ENCODE results near the gene GPC2. TPM values are rescaled to one million over a fixed set of nuclear protein-coding genes. Genes with fewer than 3 reads are reported as not detected.
"Not testable (repeated sequence)": the region's sequence is repeated elsewhere in the genome, so short reads cannot be mapped to it uniquely, and the experiment has no call there.

GPC2 gene
- total RNA-seq, 1 experiment from 2014 or later: 2.5 TPM

GRCh38 chr7:100200693-100201092 is 23.5 kb upstream of the GPC2 start:
- no peak for DNase-seq (ENCODE audit: low read depth)

GRCh38 chr7:100198266-100198665 is 21.1 kb upstream of the GPC2 start:
- no peak for DNase-seq (ENCODE audit: low read depth)

DNA sequence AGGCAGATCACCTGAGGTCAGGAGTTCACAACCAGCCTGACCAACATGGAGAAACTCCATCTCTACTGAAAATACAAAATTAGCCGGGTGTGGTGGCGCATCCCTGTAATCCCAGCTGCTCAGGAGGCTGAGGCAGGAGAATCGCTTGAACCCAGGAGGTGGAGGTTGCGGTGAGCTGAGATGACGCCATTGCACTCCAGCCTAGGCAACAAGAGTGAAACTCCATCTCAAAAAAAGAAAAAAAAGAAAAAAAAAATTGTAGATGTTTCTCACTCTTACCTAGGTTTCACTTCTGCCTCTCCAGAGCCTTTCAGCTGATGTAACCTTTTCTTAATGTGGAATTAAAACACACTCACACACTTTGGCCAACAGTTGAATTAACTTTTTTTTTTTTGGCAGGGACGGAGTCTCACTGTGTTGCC is 18.7 kb upstream of the GPC2 start:
- not testable (repeated sequence) for DNase-seq (ENCODE audit: low read depth)

- no peak for DNase-seq (ENCODE audit: low read depth)
Measured at GRCh38 chr7:100195222-100195621, 18.0 kb upstream of the GPC2 start.

- DNase-seq (ENCODE audit: low read depth): no peak
Measured at GRCh38 chr7:100192969-100193368, 15.8 kb upstream of the GPC2 start.

- DNase-seq (ENCODE audit: low read depth): not testable (repeated sequence)
Measured at GRCh38 chr7:100192281-100192862, 15.2 kb upstream of the GPC2 start.

- DNase-seq (ENCODE audit: low read depth): no peak
Measured at GRCh38 chr7:100191775-100192174, 14.6 kb upstream of the GPC2 start.

DNA sequence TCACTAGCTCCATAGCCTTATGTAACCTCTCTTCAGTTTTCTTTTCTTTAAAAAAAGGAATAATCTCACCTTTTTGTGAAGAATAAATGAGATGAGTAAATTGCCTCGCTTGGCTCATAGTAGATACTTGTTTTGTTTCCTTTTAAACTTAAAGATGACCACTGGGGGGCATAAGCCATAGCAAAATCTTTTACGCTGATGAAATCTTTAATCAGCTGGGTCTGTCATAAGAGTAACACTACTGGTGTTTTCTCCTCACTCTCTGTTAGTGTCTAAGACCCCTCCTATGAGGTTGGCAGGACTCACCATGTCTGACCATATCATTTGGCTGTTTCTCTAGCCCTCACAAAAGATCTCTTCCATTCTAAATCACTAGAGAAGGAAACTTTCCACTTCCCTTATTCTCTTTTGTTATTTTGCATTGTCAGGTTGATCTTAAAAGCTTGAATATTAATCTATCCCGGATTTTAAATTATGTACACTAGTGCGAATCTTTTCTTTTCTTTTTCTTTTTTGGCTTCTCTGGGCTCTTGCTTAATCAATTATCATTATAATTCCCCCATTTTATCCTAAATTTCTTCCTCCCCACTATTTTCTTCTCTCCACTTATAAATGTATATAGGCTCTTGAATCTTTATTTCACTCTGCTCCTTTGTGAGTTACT is 13.0 kb upstream of the GPC2 start:
- DNase-seq (ENCODE audit: low read depth): peak; percentile 39

DNA sequence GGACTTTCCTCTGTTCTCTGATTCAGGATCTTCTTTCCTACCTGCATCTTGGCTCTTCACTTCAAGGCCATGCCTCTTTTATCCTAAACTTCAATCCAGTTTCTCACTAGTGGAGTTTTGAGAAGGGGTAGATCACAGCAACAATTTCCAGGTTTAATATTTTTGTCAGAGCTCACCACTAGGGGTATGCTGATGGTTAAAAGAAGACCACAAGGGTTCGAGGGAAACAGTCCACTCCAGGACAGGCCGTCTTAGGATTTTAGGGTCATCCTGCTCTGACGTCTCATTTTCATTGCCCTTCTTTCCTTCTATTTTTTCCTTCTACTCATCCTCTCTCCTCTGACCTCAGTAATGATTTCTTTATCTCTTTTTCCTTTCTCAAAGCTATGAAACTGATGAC is 11.9 kb upstream of the GPC2 start:
- no peak for DNase-seq (ENCODE audit: low read depth)

DNA sequence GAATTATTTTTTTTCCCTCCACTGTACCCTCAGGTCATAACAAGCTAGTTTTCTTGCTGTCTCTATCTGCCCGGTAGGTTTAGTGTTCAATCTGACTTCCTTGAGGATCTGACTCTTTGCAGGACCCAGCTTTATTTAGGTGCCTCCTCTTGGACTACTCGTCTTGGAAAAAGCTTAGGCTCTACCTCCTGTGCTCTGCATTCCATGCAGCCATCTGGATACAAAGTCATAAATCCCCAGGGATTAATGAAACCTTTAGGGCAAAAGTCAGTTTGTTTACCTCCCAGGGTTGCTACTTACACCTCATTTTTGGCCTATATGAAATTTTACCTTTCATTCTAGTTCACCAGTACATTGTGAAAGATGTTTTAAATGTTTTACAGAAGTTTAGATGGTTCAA is 8.5 kb upstream of the GPC2 start:
- no peak for DNase-seq (ENCODE audit: low read depth)

DNA sequence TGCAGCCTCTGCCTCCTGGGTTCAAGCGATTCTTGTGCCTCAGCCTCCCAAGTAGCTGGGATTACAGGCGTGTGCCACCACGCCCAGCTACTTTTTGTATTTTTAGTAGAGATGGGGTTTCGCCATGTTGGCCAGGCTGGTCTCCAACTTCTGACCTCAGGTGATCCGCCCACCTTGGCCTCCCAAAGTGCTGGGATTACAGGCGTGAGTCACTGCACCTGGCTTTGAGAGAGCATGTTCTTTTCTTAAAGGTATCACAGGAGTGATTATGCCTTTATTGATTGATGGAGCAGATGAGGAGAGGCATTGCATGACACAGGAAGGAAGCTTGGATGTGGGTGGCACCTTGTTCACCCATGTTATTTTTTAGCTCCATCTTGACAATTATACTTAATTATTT is 5.9 kb upstream of the GPC2 start:
- DNase-seq (ENCODE audit: low read depth): not testable (repeated sequence)

- DNase-seq (ENCODE audit: low read depth): not testable (repeated sequence)
Measured at GRCh38 chr7:100182616-100183015, 5.4 kb upstream of the GPC2 start.

- DNase-seq (ENCODE audit: low read depth): not testable (repeated sequence)
Measured at GRCh38 chr7:100180084-100180483, 2.9 kb upstream of the GPC2 start.

DNA sequence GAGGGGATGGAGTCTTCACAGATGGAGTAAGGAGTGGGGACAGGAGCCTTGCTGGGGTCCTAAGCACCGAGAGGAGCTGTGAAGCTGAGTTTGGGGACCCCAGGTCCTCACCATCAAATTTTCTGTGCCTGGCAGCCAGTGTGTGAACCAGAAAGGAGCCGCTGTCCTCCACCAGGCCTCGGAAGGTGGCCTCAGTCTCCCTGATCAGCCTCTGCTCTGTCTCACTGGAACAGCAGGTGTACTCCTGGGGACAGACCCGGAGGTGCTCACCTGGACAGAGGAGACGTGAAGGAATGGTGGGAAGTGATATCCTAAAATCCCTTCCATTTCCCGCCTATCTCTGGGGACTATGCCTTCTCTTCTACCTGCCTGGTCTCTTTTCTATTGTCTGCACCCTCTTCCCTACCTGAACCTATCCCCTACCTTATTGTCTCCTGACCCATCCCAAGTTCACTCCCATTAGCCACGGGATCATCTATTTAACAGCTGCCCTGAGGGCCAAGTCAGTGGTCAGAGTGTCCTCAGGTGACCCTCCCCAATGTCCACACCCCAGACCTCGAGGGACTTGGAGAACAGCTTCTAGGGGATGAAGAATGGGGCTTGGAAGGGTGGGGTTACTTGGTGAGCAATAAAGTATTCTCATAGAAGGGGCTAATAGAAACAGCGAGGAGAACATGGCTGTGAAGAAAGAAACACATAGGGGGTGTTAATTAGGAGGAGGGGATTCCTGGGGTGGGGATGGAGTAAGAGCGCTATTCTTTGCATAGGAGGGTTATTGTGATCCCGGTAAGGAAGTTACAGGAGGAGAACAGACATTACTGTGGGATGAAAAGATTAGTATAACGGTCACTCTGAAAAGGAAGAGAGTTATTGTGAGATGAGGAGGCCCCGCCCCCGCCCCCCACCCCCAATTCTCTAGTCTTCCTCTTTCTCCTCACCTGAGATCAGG is 811 bp downstream of the GPC2 start:
- no peak for DNase-seq (ENCODE audit: low read depth)

DNA sequence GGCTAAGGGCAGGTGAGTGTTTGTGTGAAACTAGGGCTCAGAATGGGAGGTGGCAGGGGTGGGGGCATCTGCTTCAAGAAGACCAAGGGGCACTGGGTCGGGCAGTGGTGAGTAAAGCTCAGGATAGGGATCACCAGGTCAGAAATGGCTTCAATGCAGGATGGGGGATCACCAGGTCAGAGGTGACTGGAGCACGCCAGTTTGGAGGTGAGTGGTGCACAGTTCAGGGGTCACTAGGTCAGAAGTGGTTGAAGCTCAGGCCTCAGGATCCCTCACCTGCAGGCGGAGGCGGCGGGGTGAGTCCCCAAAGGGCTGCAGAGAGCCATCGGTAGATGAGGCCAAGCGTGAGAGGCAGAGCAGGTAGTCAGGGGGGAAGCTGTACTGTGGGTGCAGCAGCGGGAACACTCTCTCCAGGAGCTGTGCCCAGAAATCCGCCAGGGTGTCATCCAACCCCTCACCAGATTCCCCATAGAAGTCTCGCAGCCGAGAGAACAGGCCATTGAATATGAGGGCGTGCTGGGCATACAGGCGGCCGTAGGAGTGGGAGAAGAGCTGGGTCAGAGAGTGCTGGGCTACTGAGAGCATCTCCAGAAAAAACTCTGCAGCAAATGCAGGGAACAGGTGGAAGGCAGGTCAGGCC is 1.8 kb downstream of the GPC2 start:
- no peak for DNase-seq (ENCODE audit: low read depth)

- no peak for DNase-seq (ENCODE audit: low read depth)
Measured at GRCh38 chr7:100174582-100174981, 2.6 kb downstream of the GPC2 start.

GRCh38 chr7:100173806-100174495 is 3.2 kb downstream of the GPC2 start:
- no peak for DNase-seq (ENCODE audit: low read depth)

DNA sequence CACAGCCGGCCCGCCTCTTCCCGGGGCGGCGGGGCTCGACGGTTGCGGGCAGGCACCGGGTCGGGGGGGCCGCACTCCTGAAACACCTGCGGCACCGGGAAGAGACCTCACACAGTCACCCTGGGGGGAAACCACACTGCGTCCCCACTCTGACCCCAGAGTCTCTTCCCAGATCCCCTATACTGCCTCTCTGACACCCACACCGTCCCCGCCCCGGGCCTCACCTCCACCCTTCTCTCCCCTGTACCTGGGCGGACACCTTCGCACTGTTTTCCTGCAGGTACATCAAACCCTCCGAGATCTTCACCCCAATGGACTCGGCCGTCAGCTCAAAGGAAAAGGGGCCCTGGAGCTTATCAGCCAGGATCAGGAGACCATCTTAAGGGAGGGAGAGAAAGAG is 5.3 kb downstream of the GPC2 start:
- no peak for DNase-seq (ENCODE audit: low read depth)

DNA sequence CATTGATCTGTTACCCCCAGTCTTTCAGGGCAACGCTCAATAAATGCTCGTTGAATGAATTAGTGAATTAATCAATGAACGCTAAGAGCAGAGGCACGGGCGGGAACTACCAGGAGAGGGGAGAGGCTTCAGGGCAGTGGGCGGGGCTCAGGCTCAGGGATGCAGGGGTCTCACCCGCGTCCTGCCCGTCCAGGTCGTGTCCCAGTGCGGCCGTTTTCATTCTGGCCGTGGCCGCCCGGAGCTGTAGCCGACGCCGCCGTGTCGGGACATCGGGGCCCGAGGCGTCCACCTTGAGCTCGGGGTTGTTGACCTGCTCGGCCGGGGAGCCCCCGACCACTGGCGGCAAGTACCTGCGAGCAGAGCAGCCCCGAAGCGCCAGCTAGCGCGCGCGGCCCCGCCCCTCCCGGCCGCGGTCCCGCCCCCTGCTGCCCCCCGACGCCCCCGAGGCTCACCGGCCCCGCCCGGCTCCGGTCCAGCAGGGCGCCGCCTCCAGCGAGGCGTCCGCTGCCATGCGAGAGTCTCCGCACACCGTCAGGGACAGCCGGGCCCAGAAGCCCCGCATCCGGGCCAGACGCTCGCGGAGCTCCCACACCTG is 6.0 kb downstream of the GPC2 start:
- DNase-seq (ENCODE audit: low read depth): no peak

GRCh38 chr7:100170101-100170897 is 6.9 kb downstream of the GPC2 start:
- DNase-seq (ENCODE audit: low read depth): no peak

Data from RPMI7951 (cell line).